Adrenal gland (tissue), 12 donors: ENCODE data around the gene SHISA7. TPM values are rescaled to one million over a fixed set of nuclear protein-coding genes. Genes with fewer than 3 reads are reported as not detected.

Source experiments
- DNase-seq, 7 donors: peaks; one replicate each; pipeline ENCODE4 v3.0.0-alpha.2; 2019 to 2020
- H3K27ac ChIP-seq, 5 donors: fragments of 200-600 bp; sonication (generic) in 4 of 5; 1 replicate in 3 of 5; 2 replicates in 2 of 5; pipeline versions ENCODE4 v1.5.1 to v1.8.0; 2016 to 2020; ENCODE audit warnings: mild to moderate bottlenecking in 1 of 5
- H3K27me3 ChIP-seq: fragments of 200-600 bp; 2 replicates; pipeline ENCODE4 v1.8.0; 2021
- H3K36me3 ChIP-seq, 2 donors: fragments of 200-600 bp; replicated peaks in 1 of 2; 1 replicate in 1 of 2; 2 replicates in 1 of 2; pipeline versions ENCODE4 v1.5.1 to v1.8.0; 2018 to 2022
- H3K4me1 ChIP-seq, 2 donors: fragments of 200-600 bp; replicated peaks in 1 of 2; 1 replicate in 1 of 2; 2 replicates in 1 of 2; pipeline versions ENCODE4 v1.5.1 to v1.8.0; 2018 to 2021
- H3K4me3 ChIP-seq, 4 donors: fragments of 200-600 bp; sonication (generic) in 3 of 4; one replicate each; pipeline ENCODE4 v1.5.1; 2016 to 2018
- H3K9me3 ChIP-seq, 3 donors: fragments of 200-600 bp; sonication (generic) in 1 of 3; replicated peaks in 1 of 3; 1 replicate in 2 of 3; 2 replicates in 1 of 3; pipeline versions ENCODE4 v1.5.1 to v1.8.0; 2016 to 2021
- CTCF ChIP-seq, 6 experiments: fragments of 450-650 bp in 4 of 6; fragments of 200-600 bp in 2 of 6; sonication (generic) in 1 of 6; IDR thresholded peaks; 1 replicate in 5 of 6; 2 replicates in 1 of 6; pipeline versions ENCODE4 v1.5.1 to v1.8.0; 2016 to 2021; ENCODE audit warnings: antibody characterized with exemption in 6 of 6, mild to moderate bottlenecking in 2 of 6, moderate library complexity in 1 of 6
- POLR2A ChIP-seq, 2 donors: fragments of 450-650 bp; IDR thresholded peaks; one replicate each; pipeline ENCODE4 v1.6.1; 2017; ENCODE audit warnings: antibody characterized with exemption in 2 of 2, mild to moderate bottlenecking in 2 of 2, moderate library complexity in 1 of 2
- WGBS, 4 donors: extraction: QIAGEN DNeasy Blood & Tissue Kit in 2 of 4; methylation state at CpG; one replicate each; pipeline versions ENCODE4 v1.1.5 to v1.1.7; 2013 to 2017; 5-methylcytosine and 5-hydroxymethylcytosine counted together
- intact Hi-C, 2 donors: fragments of 100-400 bp; cut with DNase I; formaldehyde crosslinking; loops; one replicate each; pipeline versions ENCODE4 v1.14.1 to v1.15.0; 2022 to 2023
- polyA plus RNA-seq, 3 donors: library from polyadenylated mRNA; stranded (reverse); fragments of 200-250 nt in 2 of 3; fragments of 350-450 nt in 1 of 3; fragmentation: Illumina TruSeq in 1 of 3; extraction: RNeasy Lipid Tissue Mini Kit (QIAGEN cat#74804) in 1 of 3; gene quantifications; one replicate each; pipeline ENCODE4 v1.2.3, GENCODE V29; 2013 to 2014
- total RNA-seq, 9 donors: library from RNA; depleted of rRNA in 4 of 9; stranded (reverse); fragments of >200 nt in 4 of 9; fragments of 120-200 nt in 1 of 9; fragmentation: NEBNext Ultra II Directional in 1 of 9; extraction: Animal tissue kit (Norgen Biotek cat#: 25700) in 1 of 9; gene quantifications; one replicate each; pipeline versions ENCODE4 v1.1.0 to v1.2.4, GENCODE V29; 2013 to 2023
- donor health status: healthy with polysubstance abuse.
- donor health status: Bipolar disorder and iron deficiency.
- donor health status: DM: yes; HTN: yes; CAD: no.
- donor health status: DM: no; HTN: no; CAD: no.
- donor health status: DM: no; HTN: no; CAD: no.
- donor health status: DM: yes; HTN: yes; CAD: no.

The SHISA7 gene
- total and polyA plus RNA-seq, 12 donors, result 0.08 to 1.3 (median 0.44) TPM; not detected in 4

GRCh38 chr19:55387736-55388497, 55.2 kb downstream of the SHISA7 start:
- no peak for TF ChIP-seq POLR2A (IDR thresholded peaks at IDR 0.05)
- TF ChIP-seq CTCF (IDR thresholded peaks at IDR 0.05), result no peak
- H3K4me3 ChIP-seq, result peak overlapping the region in 1 of 4 donors; percentile 85
- H3K36me3 ChIP-seq, result peaks cover 0 to 35% of the 10 kb centered on the region in 2 donors
- H3K4me1 ChIP-seq, result peaks cover 30 to 45% of the 10 kb centered on the region in 2 donors
- no peak overlapping the region for H3K27ac ChIP-seq
- 79 to 84% (median 79%) methylated on average over 10 to 24 of the region's 24 CpGs for WGBS, 4 donors
- intact Hi-C loops, result no loop called here
- no peak for DNase-seq
- H3K27me3 ChIP-seq, result no peaks in the 10 kb centered on the region
- no peaks in the 10 kb centered on the region for H3K9me3 ChIP-seq

GRCh38 chr19:55386493-55386971, 56.6 kb downstream of the SHISA7 start:
- no peaks in the 10 kb centered on the region for H3K27me3 ChIP-seq
- H3K4me3 ChIP-seq, result peak overlapping the region; percentile 36 to 93 (median 71)
- intact Hi-C loops, result no loop called here
- H3K27ac ChIP-seq, result peak overlapping the region in 4 of 5 donors; percentile 85 to 96 (median 91)
- 1 to 4% (median 3%) methylated on average over 24 to 33 of the region's 33 CpGs for WGBS, 4 donors
- H3K4me1 ChIP-seq, result peaks cover 30 to 45% of the 10 kb centered on the region in 2 donors
- peak in 3 of 7 donors; percentile 13 to 58 (median 53) for DNase-seq
- TF ChIP-seq CTCF (IDR thresholded peaks at IDR 0.05) (no peak), POLR2A (IDR thresholded peaks at IDR 0.05) (no peak)
- H3K36me3 ChIP-seq, result peaks cover 0 to 35% of the 10 kb centered on the region in 2 donors
- no peaks in the 10 kb centered on the region for H3K9me3 ChIP-seq

GRCh38 chr19:55385724-55386492, 57.2 kb downstream of the SHISA7 start, which contains the start of gene RPL28:
TSS of gene RPL28 (plus strand) at chr19:55385932. CDS start at chr19:55386358, 426 bp downstream.
- TF ChIP-seq CTCF (IDR thresholded peaks at IDR 0.05) (peak in 1 of 6 experiments; percentile 25), POLR2A (IDR thresholded peaks at IDR 0.05) (peak; percentile 98)
- peak; percentile 98 to 99 (median 99) for DNase-seq
- 0 to 1% (median 0%) methylated on average over 40 to 68 of the region's 68 CpGs for WGBS, 4 donors
- Histone ChIP-seq H3K4me3 (peak within 1 kb of the TSS; percentile 36 to 93 (median 71)), H3K27me3 (no peaks in the 10 kb centered on the region), H3K27ac (peak within 1 kb of the TSS; percentile 71 to 96 (median 87)), H3K36me3 (peaks cover 0 to 35% of the 10 kb centered on the region in 2 donors), H3K4me1 (peaks cover 30 to 45% of the 10 kb centered on the region in 2 donors), H3K9me3 (no peaks in the 10 kb centered on the region)
- intact Hi-C loops, result no loop called here
